Nucleus accumbens (tissue), 56 donors: Measurements from ENCODE around the gene RCAN1.
A peak's percentile ranks its signal among the peaks of the same experiment; 100 is the strongest.

Experiments
- DNase-seq, 56 donors: peaks; one replicate each; lab custom pipeline; 2025; lab: John Stamatoyannopoulos, UW

Gene RCAN1

GRCh38 chr21:34614628-34615486, at the start of gene RCAN1:
Gene RCAN1, minus strand, starts transcription at chr21:34615113. Its CDS starts 102 bp downstream, at chr21:34615011.
- peak; percentile 13 to 96 (median 90) for DNase-seq

GRCh38 chr21:34661848-34662247, 46.9 kb upstream of the RCAN1 start:
- no peak for DNase-seq

GRCh38 chr21:34653522-34653921, 38.6 kb upstream of the RCAN1 start:
- DNase-seq = no peak

GRCh38 chr21:34651642-34652041, 36.7 kb upstream of the RCAN1 start:
- no peak for DNase-seq

- DNase-seq = no peak
Observed at GRCh38 chr21:34650861-34651431, 36.0 kb upstream of the RCAN1 start.

- no peak for DNase-seq
Observed at GRCh38 chr21:34649400-34649799, 34.5 kb upstream of the RCAN1 start.

GRCh38 chr21:34648739-34649297, 33.9 kb upstream of the RCAN1 start:
- DNase-seq = no peak

GRCh38 chr21:34647555-34647954, 32.6 kb upstream of the RCAN1 start:
- no peak for DNase-seq

GRCh38 chr21:34644825-34645224, 29.9 kb upstream of the RCAN1 start:
- no peak for DNase-seq

- no peak for DNase-seq
Observed at GRCh38 chr21:34642211-34643075, 27.5 kb upstream of the RCAN1 start.

- DNase-seq = no peak
Observed at GRCh38 chr21:34640858-34641257, 25.9 kb upstream of the RCAN1 start.

- DNase-seq = no peak
Observed at GRCh38 chr21:34639882-34640788, 25.2 kb upstream of the RCAN1 start.

- no peak for DNase-seq
Observed at GRCh38 chr21:34639250-34639649, 24.3 kb upstream of the RCAN1 start.

- DNase-seq = no peak
Observed at GRCh38 chr21:34636961-34637360, 22.0 kb upstream of the RCAN1 start.

- no peak for DNase-seq
Observed at GRCh38 chr21:34635307-34635706, 20.4 kb upstream of the RCAN1 start.

- DNase-seq = no peak
Observed at GRCh38 chr21:34632498-34632897, 17.6 kb upstream of the RCAN1 start.

GRCh38 chr21:34630536-34631143, 15.7 kb upstream of the RCAN1 start:
- peak in 17 of 56 donors; percentile 1 to 37 (median 11) for DNase-seq

GRCh38 chr21:34626131-34626530, 11.2 kb upstream of the RCAN1 start:
- no peak for DNase-seq

GRCh38 chr21:34625030-34625593, 10.2 kb upstream of the RCAN1 start:
- no peak for DNase-seq
